HAP-1 (cell line): ENCODE measurements around the gene GFOD1.

ENCODE experiments used
- DNase-seq, 2 experiments: peaks; one replicate each; pipeline ENCODE4 v3.0.0-alpha.2; 2016 to 2020; ENCODE audit warnings: low spot score in 2 of 2
- H3K27me3 ChIP-seq: fragments of 250-450 bp; sonication (Bioruptor Pico); 2 replicates; pipeline ENCODE4 v1.5.1; 2020; ENCODE audit warnings: low read depth, mild to moderate bottlenecking, moderate library complexity
- H3K36me3 ChIP-seq: fragments of 250-450 bp; sonication (Bioruptor Pico); replicated peaks from 2 replicates; pipeline ENCODE4 v1.5.1; 2020; ENCODE audit warnings: mild to moderate bottlenecking
- H3K4me1 ChIP-seq: fragments of 250-450 bp; sonication (Bioruptor Pico); 2 replicates; pipeline ENCODE4 v1.5.1; 2020; ENCODE audit warnings: mild to moderate bottlenecking
- H3K4me3 ChIP-seq: fragments of 250-450 bp; sonication (Bioruptor Pico); 2 replicates; pipeline ENCODE4 v1.5.1; 2020; ENCODE audit warnings: mild to moderate bottlenecking, moderate library complexity
- H3K9me3 ChIP-seq: fragments of 250-450 bp; sonication (Bioruptor Pico); 2 replicates; pipeline ENCODE4 v1.5.1; 2020; ENCODE audit warnings: mild to moderate bottlenecking, moderate library complexity
- in situ Hi-C: fragments of 300-500 bp; cut with MboI; formaldehyde crosslinking; loops from 3 replicates; pipeline ENCODE4 v1.14.3; 2020; ENCODE audit warnings: low sequenced_read_pairs, inconsistent platforms, mixed read lengths

GFOD1 gene

GRCh38 chr6:13355999-13356785 lies 131.2 kb downstream of the GFOD1 start:
- H3K9me3 ChIP-seq: no peaks in the 10 kb centered on the region
- peaks cover 13% of the 10 kb centered on the region; the same call in 1 of the 2 replicates for H3K4me1 ChIP-seq
- no peaks in the 10 kb centered on the region for H3K27me3 ChIP-seq
- no peaks in the 10 kb centered on the region for H3K36me3 ChIP-seq
- DNase-seq: no peak
- no peak overlapping the region for H3K4me3 ChIP-seq
- in situ Hi-C loops: no loop called here

DNA sequence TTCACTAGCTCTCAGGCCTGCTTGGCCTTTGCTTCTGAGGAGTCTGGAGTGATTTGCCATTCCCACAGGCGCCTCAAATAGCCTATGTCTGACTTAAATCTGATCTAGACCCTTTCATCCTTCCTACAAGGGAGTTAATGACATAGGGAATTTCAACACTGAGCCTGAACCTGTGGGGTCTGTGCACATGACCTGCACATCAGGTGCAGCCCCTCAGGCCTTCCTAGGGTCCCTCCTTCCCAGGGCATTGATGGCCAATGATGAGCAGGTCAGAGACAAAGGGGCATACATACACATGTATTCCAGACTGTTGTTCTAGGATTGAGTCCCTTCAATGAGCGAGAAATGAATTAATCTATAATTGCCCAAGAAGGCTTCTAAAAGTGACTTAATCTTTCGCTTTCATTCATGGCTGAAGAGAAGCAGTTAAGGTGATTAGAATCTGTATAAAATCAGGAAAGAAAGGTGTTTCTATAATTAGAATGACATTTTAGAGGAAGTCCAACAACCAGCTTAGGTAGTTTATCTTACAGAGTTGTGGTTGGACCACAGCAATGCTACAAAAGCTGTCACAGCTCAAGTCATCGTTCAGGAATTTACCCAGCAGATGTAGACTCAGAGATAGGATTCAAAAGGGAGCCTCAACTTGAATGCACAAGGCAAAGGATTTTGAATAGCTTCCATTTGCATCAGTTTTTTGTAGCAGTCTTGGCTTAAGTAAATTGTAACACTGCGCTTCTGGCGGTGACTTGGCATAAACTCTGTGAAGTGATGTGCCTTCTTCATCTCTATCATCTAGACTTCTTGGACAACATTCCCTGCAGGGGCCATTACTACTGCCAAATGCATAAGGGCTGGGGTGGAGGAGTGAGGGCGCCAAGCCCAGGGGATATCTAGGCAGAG lies 132.1 kb downstream of the GFOD1 start:
- no peaks in the 10 kb centered on the region for H3K27me3 ChIP-seq
- peak in 1 of 2 experiments; percentile 38 for DNase-seq
- no peaks in the 10 kb centered on the region for H3K36me3 ChIP-seq
- no peak overlapping the region for H3K4me3 ChIP-seq
- peaks cover 13% of the 10 kb centered on the region; the same call in 1 of the 2 replicates for H3K4me1 ChIP-seq
- no peaks in the 10 kb centered on the region for H3K9me3 ChIP-seq
- in situ Hi-C loops: no loop called here

DNA sequence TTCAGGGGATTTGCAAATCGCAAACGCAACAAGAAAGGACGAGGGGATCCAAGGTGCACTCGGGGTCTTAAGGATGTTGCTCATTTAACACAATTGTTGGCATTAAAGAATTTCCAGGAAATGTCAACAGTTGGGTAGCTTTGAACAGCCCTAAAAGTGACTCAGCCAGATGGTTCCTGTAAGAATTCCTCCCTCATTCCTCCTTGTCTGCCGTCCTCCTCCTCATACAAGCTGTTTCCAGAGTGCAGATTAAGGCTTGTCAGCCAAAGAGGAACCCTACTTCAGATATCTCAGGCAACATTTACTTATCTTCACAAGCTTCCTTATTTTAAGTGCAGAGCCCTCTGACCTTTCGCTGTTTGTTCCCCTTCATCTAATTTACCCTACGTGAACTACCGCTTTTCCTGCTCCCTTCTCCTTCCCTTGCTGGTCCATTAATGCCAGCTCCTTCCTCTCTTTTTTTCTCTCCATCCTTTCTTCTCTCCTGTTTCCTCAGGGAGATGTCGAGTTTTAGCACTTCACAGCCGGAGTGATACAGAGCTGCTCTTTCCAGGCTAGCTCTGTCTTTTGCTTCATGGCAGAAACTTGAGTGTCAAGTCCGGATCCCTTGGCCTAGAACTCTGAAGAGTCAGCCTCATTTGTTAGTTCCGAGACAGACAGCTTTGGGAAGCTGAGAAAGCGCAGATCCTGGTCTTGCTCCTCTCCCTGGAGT lies 132.9 kb downstream of the GFOD1 start:
- Histone ChIP-seq H3K27me3 (no peaks in the 10 kb centered on the region), H3K4me1 (peaks cover 13% of the 10 kb centered on the region; the same call in 1 of the 2 replicates), H3K36me3 (no peaks in the 10 kb centered on the region), H3K9me3 (no peaks in the 10 kb centered on the region), H3K4me3 (no peak overlapping the region)
- in situ Hi-C loops: no loop called here
- DNase-seq: no peak

DNA sequence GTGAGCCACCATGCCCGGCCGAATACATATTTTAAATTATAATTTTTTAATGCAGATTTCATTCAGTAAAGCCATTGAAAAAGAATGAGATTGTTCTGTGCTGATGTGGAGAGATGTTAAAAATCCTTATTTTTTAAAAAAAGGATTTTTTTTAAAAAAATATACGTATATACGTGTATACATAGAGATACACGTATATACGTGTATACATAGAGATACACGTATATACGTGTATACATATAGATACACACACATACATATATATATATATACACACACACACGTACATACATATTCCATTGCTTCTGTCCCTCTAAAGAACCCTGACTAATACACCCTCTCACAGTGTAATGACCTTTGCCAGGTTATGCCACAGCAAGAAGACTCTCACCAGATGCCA lies 135.2 kb downstream of the GFOD1 start:
- Histone ChIP-seq H3K4me3 (no peak overlapping the region), H3K36me3 (no peaks in the 10 kb centered on the region), H3K27me3 (no peaks in the 10 kb centered on the region), H3K9me3 (no peaks in the 10 kb centered on the region), H3K4me1 (peaks cover 11% of the 10 kb centered on the region; the same call in 1 of the 2 replicates)
- in situ Hi-C loops: no loop called here
- DNase-seq: no peak

- no peak overlapping the region for H3K4me3 ChIP-seq
- H3K9me3 ChIP-seq: no peaks in the 10 kb centered on the region
- DNase-seq: no peak
- in situ Hi-C loops: no loop called here
- H3K27me3 ChIP-seq: no peaks in the 10 kb centered on the region
- no peaks in the 10 kb centered on the region for H3K36me3 ChIP-seq
- H3K4me1 ChIP-seq: peaks cover 6% of the 10 kb centered on the region; the same call in 1 of the 2 replicates
Observed at GRCh38 chr6:13351271-13351670, 136.1 kb downstream of the GFOD1 start.

DNA sequence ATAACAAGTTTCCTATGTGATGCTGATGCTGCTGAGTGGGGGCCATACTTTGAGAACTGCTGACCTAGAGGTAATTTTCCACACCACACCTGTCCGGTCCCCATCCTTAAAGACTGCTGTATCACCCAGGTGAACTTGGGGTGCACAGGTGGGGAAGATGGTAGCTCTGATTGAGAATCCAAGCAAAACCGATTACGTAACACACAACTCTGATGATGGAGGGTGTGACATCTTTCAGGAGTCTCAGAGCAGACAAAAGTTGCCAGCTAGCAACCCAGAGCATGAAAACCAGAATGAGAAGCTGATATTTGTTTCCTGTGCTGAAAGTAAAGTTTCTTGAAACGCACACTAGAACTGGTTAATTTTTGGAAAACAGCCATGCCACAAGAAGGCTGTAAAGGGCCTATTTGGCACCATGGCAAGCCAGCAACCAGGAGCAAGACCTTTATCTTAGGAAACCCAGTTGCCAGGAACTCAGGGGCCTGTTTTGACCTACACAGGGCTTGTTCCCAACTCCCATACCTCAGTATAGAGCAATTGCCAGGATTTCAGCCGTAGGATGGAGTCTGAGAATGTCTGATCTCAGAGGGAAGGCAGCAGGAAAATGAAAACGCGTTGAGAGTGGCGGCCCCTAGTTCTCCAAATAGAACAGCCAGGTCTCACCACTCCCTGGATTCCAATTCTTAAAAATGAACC lies 137.4 kb downstream of the GFOD1 start:
- H3K27me3 ChIP-seq: no peaks in the 10 kb centered on the region
- H3K4me1 ChIP-seq: no peaks in the 10 kb centered on the region
- H3K36me3 ChIP-seq: no peaks in the 10 kb centered on the region
- DNase-seq: no peak
- in situ Hi-C loops: loop anchor here (25.0 kb wide), 2 partner anchors 237 to 712 kb away; no protein-coding TSS in a partner anchor
- H3K4me3 ChIP-seq: no peak overlapping the region
- H3K9me3 ChIP-seq: no peaks in the 10 kb centered on the region

- Histone ChIP-seq H3K27me3 (no peaks in the 10 kb centered on the region), H3K4me3 (no peak overlapping the region), H3K4me1 (no peaks in the 10 kb centered on the region), H3K36me3 (no peaks in the 10 kb centered on the region), H3K9me3 (no peaks in the 10 kb centered on the region)
- in situ Hi-C loops: loop anchor here (25.0 kb wide), 2 partner anchors 239 to 714 kb away; no protein-coding TSS in a partner anchor
- no peak for DNase-seq
Observed at GRCh38 chr6:13348334-13349113, 138.9 kb downstream of the GFOD1 start.

GRCh38 chr6:13346245-13346644 lies 141.2 kb downstream of the GFOD1 start:
- H3K36me3 ChIP-seq: no peaks in the 10 kb centered on the region
- H3K9me3 ChIP-seq: no peaks in the 10 kb centered on the region
- in situ Hi-C loops: loop anchor here (25.0 kb wide), 2 partner anchors 241 to 716 kb away; no protein-coding TSS in a partner anchor
- H3K27me3 ChIP-seq: no peaks in the 10 kb centered on the region
- no peak overlapping the region for H3K4me3 ChIP-seq
- no peaks in the 10 kb centered on the region for H3K4me1 ChIP-seq
- no peak for DNase-seq

DNA sequence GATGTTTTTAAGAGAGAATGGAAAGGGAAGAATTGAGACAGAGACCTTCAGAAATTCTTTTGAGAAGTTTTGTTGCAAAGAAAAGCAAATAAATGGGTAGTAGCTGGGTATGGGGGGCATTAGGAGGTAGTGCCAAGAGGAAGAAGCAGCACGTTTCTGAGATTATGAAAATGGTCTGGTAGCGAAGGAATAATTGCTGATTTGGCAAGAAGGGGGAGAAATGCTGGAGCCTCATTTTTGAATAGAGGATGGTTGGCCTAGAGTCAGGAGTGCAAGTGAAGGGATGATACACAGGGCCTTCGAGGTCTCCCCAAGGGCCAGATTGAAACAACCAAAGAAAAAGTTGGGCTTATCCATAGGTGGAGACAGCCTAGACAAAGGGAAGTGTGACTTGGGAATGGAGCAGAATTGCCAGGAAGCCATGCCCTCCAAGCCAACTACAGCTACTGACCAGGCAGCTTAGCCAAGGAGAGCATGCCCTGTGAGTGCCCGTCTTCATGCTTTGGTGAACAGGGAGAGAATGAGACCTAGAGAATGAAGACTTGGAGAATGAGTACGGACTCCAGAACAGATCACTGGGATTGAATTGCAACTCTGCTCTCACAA lies 144.9 kb downstream of the GFOD1 start:
- Histone ChIP-seq H3K36me3 (no peaks in the 10 kb centered on the region), H3K9me3 (no peaks in the 10 kb centered on the region), H3K4me1 (no peaks in the 10 kb centered on the region), H3K4me3 (no peak overlapping the region), H3K27me3 (no peaks in the 10 kb centered on the region)
- DNase-seq: no peak
- in situ Hi-C loops: loop anchor here (25.0 kb wide), 2 partner anchors 245 to 720 kb away; no protein-coding TSS in a partner anchor

GRCh38 chr6:13339863-13340630 lies 147.4 kb downstream of the GFOD1 start:
- Histone ChIP-seq H3K9me3 (no peaks in the 10 kb centered on the region), H3K4me3 (no peak overlapping the region), H3K36me3 (no peaks in the 10 kb centered on the region), H3K4me1 (peaks cover 2% of the 10 kb centered on the region), H3K27me3 (no peaks in the 10 kb centered on the region)
- no peak for DNase-seq
- in situ Hi-C loops: loop anchor here (10.0 to 25.0 kb wide), 3 partner anchors 145 to 722 kb away; partner anchors contain the start of gene GFOD1

GRCh38 chr6:13338038-13338437 lies 149.4 kb downstream of the GFOD1 start:
- no peak for DNase-seq
- Histone ChIP-seq H3K9me3 (no peaks in the 10 kb centered on the region), H3K36me3 (no peaks in the 10 kb centered on the region), H3K4me1 (peaks cover 2% of the 10 kb centered on the region), H3K4me3 (no peak overlapping the region), H3K27me3 (no peaks in the 10 kb centered on the region)
- in situ Hi-C loops: loop anchor here (10.0 to 25.0 kb wide), 3 partner anchors 147 to 724 kb away; partner anchors contain the start of gene GFOD1
